Choroid plexus epithelial cell (primary cell): ENCODE data around the gene CEP164.

ENCODE experiments used
- DNase-seq: peaks from one replicate; pipeline ENCODE4 v3.0.0-alpha.2; 2010; ENCODE audit warnings: low read depth
- H3K4me3 ChIP-seq: 2 replicates; pipeline ENCODE4 v1.5.1; 2011; ENCODE audit warnings: low read depth, mild to moderate bottlenecking, control low read depth, low read length, moderate library complexity
- CTCF ChIP-seq: conservative IDR thresholded peaks from 2 replicates; pipeline ENCODE4 v1.5.1; 2011; ENCODE audit warnings: low read depth, mild to moderate bottlenecking, control low read depth, inconsistent platforms, low read length, moderate library complexity

Gene CEP164

DNA sequence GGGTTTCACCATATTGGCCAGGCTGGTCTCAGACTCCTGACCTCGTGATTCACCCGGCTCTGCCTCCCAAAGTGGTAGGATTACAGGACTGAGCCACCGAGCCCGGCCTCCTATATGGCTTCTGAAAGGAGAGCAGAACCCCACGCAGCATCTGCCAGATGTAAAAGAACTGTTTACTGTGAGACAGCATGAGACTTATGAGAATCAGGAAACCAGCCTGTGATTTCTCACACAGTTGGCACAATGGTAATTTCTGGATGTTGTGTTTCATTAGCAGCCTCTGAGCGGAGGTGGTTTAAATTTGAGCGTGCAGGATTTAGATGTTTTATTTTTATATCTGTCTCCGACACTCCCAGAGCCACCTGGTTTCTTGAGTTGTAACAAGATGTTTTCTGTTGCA is 33.8 kb downstream of the CEP164 start:
- peak; percentile 8 for DNase-seq
- no peak for TF ChIP-seq CTCF
- H3K4me3 ChIP-seq = no peak overlapping the region

DNA sequence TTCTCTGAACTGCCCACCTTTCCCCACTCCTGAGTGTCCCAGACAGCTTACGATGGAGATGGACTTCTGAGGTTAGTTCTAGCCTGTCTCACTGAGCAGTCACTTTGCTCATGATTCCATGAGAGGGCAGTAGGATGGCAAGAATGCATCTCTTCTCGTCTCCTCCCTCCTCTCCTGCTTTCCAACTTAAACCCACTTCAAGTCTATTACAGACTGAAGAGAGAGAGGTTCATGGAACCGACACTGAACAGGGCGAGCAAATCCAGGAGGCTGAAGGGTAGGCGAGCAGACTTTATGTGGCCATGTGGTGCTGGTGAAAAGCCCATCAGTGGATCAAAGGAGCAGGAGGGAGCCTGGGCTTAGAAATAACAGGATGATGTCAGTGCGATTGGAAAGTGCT is 38.6 kb downstream of the CEP164 start:
- no peak overlapping the region for H3K4me3 ChIP-seq
- no peak for DNase-seq
- TF ChIP-seq CTCF = no peak

GRCh38 chr11:117366875-117367274 is 39.2 kb downstream of the CEP164 start:
- no peak for DNase-seq
- TF ChIP-seq CTCF = no peak
- no peak overlapping the region for H3K4me3 ChIP-seq

DNA sequence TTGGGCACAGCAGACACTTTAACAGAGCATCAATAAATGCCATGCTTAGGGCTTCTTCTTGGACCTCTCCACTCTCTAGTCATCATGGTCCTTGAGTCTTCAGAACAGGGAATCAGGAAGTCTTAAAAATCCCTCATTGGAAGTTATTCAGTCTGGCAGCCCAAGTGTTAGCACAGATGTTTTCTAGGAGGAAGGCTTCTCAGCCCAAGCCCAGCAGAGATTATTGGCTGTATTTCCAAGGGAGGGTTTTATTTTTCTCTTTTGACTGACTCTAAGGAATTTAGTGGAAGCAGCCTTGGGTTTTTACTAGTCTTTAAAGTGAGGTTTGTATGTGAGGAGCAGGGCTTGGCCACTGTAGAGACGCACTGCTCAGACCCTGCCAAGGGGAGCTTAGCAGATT is 41.9 kb downstream of the CEP164 start:
- no peak for DNase-seq
- no peak overlapping the region for H3K4me3 ChIP-seq
- no peak for TF ChIP-seq CTCF

DNA sequence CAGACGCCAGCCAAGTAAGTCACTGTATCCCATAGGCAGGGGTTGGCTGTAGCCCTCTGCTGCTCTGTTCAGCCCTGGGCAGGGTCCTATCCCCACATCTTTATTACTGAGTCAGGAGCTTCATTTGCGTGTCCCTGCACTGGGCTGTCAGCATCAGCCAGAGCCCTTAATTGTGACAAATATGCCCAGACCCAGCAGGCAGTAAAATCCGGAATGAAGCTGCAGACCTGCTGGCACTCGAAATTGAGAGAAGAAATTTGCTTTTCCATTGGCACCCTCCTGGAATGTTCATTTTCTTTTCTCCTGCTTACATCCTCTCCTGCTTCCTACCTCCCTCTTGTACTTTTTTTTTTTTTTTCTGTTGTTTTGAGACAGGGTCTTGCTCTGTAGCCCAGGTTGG is 43.8 kb downstream of the CEP164 start:
- DNase-seq = no peak
- no peak overlapping the region for H3K4me3 ChIP-seq
- no peak for TF ChIP-seq CTCF

GRCh38 chr11:117374316-117375055 is 46.8 kb downstream of the CEP164 start:
- H3K4me3 ChIP-seq = no peak overlapping the region
- no peak for DNase-seq
- no peak for TF ChIP-seq CTCF

DNA sequence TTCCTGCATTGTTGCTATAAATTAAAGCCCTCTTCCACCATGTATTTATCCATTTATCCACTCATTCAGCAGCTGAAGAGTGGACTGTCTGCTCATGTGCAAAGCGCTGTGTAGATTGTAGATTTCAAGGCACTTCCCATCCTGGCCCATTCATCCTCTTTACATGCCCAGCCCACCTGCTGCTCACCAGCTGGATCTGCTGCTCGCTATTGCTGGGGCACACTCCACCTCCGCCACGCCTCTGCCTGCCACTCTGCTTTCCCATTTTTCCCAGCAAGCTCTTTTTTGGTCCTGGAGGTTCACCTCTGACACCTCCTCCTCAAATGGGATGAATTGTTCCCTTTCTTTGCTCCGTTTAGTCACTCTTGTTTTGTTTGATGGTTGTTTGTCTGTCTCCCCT is 48.3 kb downstream of the CEP164 start:
- no peak for DNase-seq
- no peak overlapping the region for H3K4me3 ChIP-seq
- no peak for TF ChIP-seq CTCF
